Calu3 (cell line): Measurements from ENCODE around the gene PTGES2. TPM values are rescaled to one million over a fixed set of nuclear protein-coding genes. Genes with fewer than 3 reads are reported as not detected.

Source experiments
- BruUV-seq: library from RNA; stranded (reverse); fragments of 400-500 nt; replicated peaks from 2 replicates; lab custom pipeline; 2021; lab: Mats Ljungman, UMichigan
- CTCF ChIA-PET: fragments of 300-600 bp; sonication (Branson Sonifier 250); formaldehyde crosslinking; loops from one replicate; lab custom pipeline; 2022; ENCODE audit warnings: antibody characterized with exemption; lab: Charles Lee
- DNase-seq: peaks from one replicate; pipeline ENCODE4 v3.0.0; 2022
- H3K27ac Mint-ChIP-seq: one replicate; pipeline ENCODE4 v1.8.0; 2022; ENCODE audit warnings: mixed read lengths; ENCODE audit not compliant: unreplicated experiment
- H3K27me3 Mint-ChIP-seq: one replicate; pipeline ENCODE4 v1.8.0; 2022; ENCODE audit warnings: mixed read lengths; ENCODE audit not compliant: unreplicated experiment
- H3K36me3 Mint-ChIP-seq: one replicate; pipeline ENCODE4 v1.8.0; 2022; ENCODE audit warnings: mild to moderate bottlenecking, moderate library complexity, mixed read lengths; ENCODE audit not compliant: insufficient read depth, unreplicated experiment
- H3K4me1 Mint-ChIP-seq: one replicate; pipeline ENCODE4 v1.8.0; 2022; ENCODE audit warnings: mild to moderate bottlenecking, low read depth, mixed read lengths; ENCODE audit not compliant: unreplicated experiment
- H3K4me3 Mint-ChIP-seq: one replicate; pipeline ENCODE4 v1.8.0; 2022; ENCODE audit warnings: mild to moderate bottlenecking, low read depth, moderate library complexity, mixed read lengths; ENCODE audit not compliant: unreplicated experiment
- H3K9me3 Mint-ChIP-seq: one replicate; pipeline ENCODE4 v1.8.0; 2022; ENCODE audit warnings: low read depth, mixed read lengths; ENCODE audit not compliant: unreplicated experiment
- CTCF ChIP-seq: fragments of 200-600 bp; IDR thresholded peaks from one replicate; pipeline ENCODE4 v1.8.0; 2022; ENCODE audit warnings: antibody characterized with exemption; ENCODE audit not compliant: unreplicated experiment
- intact Hi-C: fragments of 100-400 bp; cut with micrococcal nuclease; formaldehyde crosslinking; loops from one replicate; pipeline ENCODE4 v1.10.0; 2022; ENCODE audit not compliant: unreplicated experiment
- total RNA-seq: library from RNA; stranded (reverse); gene quantifications from 2 replicates; pipeline ENCODE4 v1.2.3, GENCODE V29; 2022

Gene PTGES2
- total RNA-seq, 1 experiment from 2014 or later, result 137 TPM

GRCh38 chr9:128120061-128120740, 7.3 kb downstream of the PTGES2 start:
- peaks cover 70% of the 10 kb centered on the region for H3K36me3 Mint-ChIP-seq
- DNase-seq, result no peak
- no peaks in the 10 kb centered on the region for H3K9me3 Mint-ChIP-seq
- H3K4me3 Mint-ChIP-seq, result no peak overlapping the region
- intact Hi-C loops, result no loop called here
- no TSS peak for BruUV-seq
- H3K27ac Mint-ChIP-seq, result no peak overlapping the region
- peaks cover 13% of the 10 kb centered on the region for H3K4me1 Mint-ChIP-seq
- H3K27me3 Mint-ChIP-seq, result no peaks in the 10 kb centered on the region
- no peak for TF ChIP-seq CTCF
- CTCF ChIA-PET, result no interaction called here

GRCh38 chr9:128118971-128119665, 8.4 kb downstream of the PTGES2 start:
- no TSS peak for BruUV-seq
- no peak for DNase-seq
- H3K9me3 Mint-ChIP-seq, result no peaks in the 10 kb centered on the region
- intact Hi-C loops, result no loop called here
- no peaks in the 10 kb centered on the region for H3K27me3 Mint-ChIP-seq
- peaks cover 16% of the 10 kb centered on the region for H3K4me1 Mint-ChIP-seq
- no peak overlapping the region for H3K27ac Mint-ChIP-seq
- no peak overlapping the region for H3K4me3 Mint-ChIP-seq
- TF ChIP-seq CTCF, result no peak
- CTCF ChIA-PET, result no interaction called here
- peaks cover 68% of the 10 kb centered on the region for H3K36me3 Mint-ChIP-seq

GRCh38 chr9:128118472-128118857, 9.1 kb downstream of the PTGES2 start:
- CTCF ChIA-PET, result interaction anchor here (0.9 kb wide), 1 partner anchor 163 kb away, joined by 3 read pairs; no protein-coding TSS in a partner anchor
- Mint-ChIP-seq H3K36me3 (peaks cover 65% of the 10 kb centered on the region), H3K27ac (peak overlapping the region; percentile 74), H3K27me3 (no peaks in the 10 kb centered on the region), H3K4me1 (peaks cover 16% of the 10 kb centered on the region), H3K4me3 (no peak overlapping the region), H3K9me3 (no peaks in the 10 kb centered on the region)
- no peak for DNase-seq
- TF ChIP-seq CTCF, result no peak
- intact Hi-C loops, result no loop called here
- no TSS peak for BruUV-seq

- peak; percentile 91 for DNase-seq
- peak; percentile 97 for TF ChIP-seq CTCF
- H3K9me3 Mint-ChIP-seq, result no peaks in the 10 kb centered on the region
- CTCF ChIA-PET, result interaction anchor here (0.6 to 1.1 kb wide), 8 partner anchors 20 to 198 kb away, joined by 3 to 5 read pairs (median 4); no protein-coding TSS in a partner anchor
- no TSS peak for BruUV-seq
- peak overlapping the region; percentile 3 for H3K4me3 Mint-ChIP-seq
- peaks cover 67% of the 10 kb centered on the region for H3K36me3 Mint-ChIP-seq
- intact Hi-C loops, result no loop called here
- peak overlapping the region; percentile 74 for H3K27ac Mint-ChIP-seq
- H3K4me1 Mint-ChIP-seq, result peaks cover 16% of the 10 kb centered on the region
- no peaks in the 10 kb centered on the region for H3K27me3 Mint-ChIP-seq
These were observed 9.7 kb downstream of the PTGES2 start for GRCh38 chr9:128117613-128118471.
